Suprapubic skin (tissue), 4 donors: ENCODE data around the gene DVL3. TPM values are rescaled to one million over a fixed set of nuclear protein-coding genes. Genes with fewer than 3 reads are reported as not detected.

ENCODE experiments used
- DNase-seq, 2 donors: peaks; one replicate each; pipeline ENCODE4 v3.0.0-alpha.2; 2019; ENCODE audit warnings: low spot score in 2 of 2
- H3K27ac ChIP-seq: fragments of 200-600 bp; sonication (generic); one replicate; pipeline ENCODE4 v1.5.1; 2019
- H3K27me3 ChIP-seq: fragments of 200-600 bp; sonication (generic); one replicate; pipeline ENCODE4 v1.5.1; 2019
- H3K36me3 ChIP-seq: fragments of 200-600 bp; sonication (generic); one replicate; pipeline ENCODE4 v1.5.1; 2019
- H3K4me1 ChIP-seq: fragments of 200-600 bp; sonication (generic); one replicate; pipeline ENCODE4 v1.5.1; 2019
- H3K4me3 ChIP-seq: fragments of 200-600 bp; sonication (generic); one replicate; pipeline ENCODE4 v1.5.1; 2019; ENCODE audit warnings: mild to moderate bottlenecking
- H3K9me3 ChIP-seq: fragments of 200-600 bp; sonication (generic); one replicate; pipeline ENCODE4 v1.5.1; 2019
- CTCF ChIP-seq, 2 donors: fragments of 200-600 bp in 1 of 2; fragments of 450-650 bp in 1 of 2; sonication (generic) in 1 of 2; IDR thresholded peaks; one replicate each; pipeline ENCODE4 v1.5.1; 2016 to 2019; ENCODE audit warnings: antibody characterized with exemption in 2 of 2, mild to moderate bottlenecking in 1 of 2, moderate library complexity in 1 of 2
- EP300 ChIP-seq: sonication (generic); formaldehyde crosslinking; IDR thresholded peaks from one replicate; pipeline ENCODE4 v1.6.1; 2017; ENCODE audit warnings: antibody characterized with exemption
- POLR2A ChIP-seq, 2 donors: fragments of 450-650 bp; IDR thresholded peaks; one replicate each; pipeline ENCODE4 v1.6.1; 2017; ENCODE audit warnings: antibody characterized with exemption in 2 of 2, mild to moderate bottlenecking in 2 of 2, moderate library complexity in 2 of 2
- POLR2AphosphoS5 ChIP-seq, 3 donors: sonication (generic); formaldehyde crosslinking; IDR thresholded peaks; one replicate each; pipeline ENCODE4 v1.6.1; 2017; ENCODE audit warnings: antibody characterized with exemption in 3 of 3
- WGBS: methylation state at CpG from one replicate; pipeline ENCODE4 v1.1.5; 2018; 5-methylcytosine and 5-hydroxymethylcytosine counted together
- total RNA-seq, 4 donors: library from RNA; depleted of rRNA; stranded (reverse); fragments of >200 nt; gene quantifications; one replicate each; pipeline ENCODE4 v1.1.0, GENCODE V29; 2016

The DVL3 gene
- total RNA-seq, 4 donors from 2014 or later = 53.6 to 72.7 (median 56.1) TPM

- Histone ChIP-seq H3K4me3 (peak within 1 kb of the TSS; percentile 89), H3K27ac (peak within 1 kb of the TSS; percentile 92), H3K9me3 (no peaks in the 10 kb centered on the region), H3K36me3 (peaks cover 53% of the 10 kb centered on the region), H3K4me1 (peaks cover 43% of the 10 kb centered on the region), H3K27me3 (no peaks in the 10 kb centered on the region)
- no peak for TF ChIP-seq EP300
- TF ChIP-seq POLR2AphosphoS5 (IDR thresholded peaks at IDR 0.05) = peak in 1 of 3 donors; percentile 71
- peak in 1 of 2 donors; percentile 44 for TF ChIP-seq POLR2A (IDR thresholded peaks at IDR 0.05)
- peak; percentile 98 for DNase-seq
- under 1% methylated on average over 60 of the region's 73 CpGs for whole genome bisulfite sequencing
These were observed 19.7 kb downstream of the DVL3 start, which contains the start of gene AP2M1 for GRCh38 chr3:184174646-184175492. TSS of gene AP2M1 (plus strand) at chr3:184174855. CDS start at chr3:184176994, 2,139 bp downstream.

- 18% methylated on average over 8 of the region's 8 CpGs for WGBS
- H3K4me1 ChIP-seq = peaks cover 43% of the 10 kb centered on the region
- no peak for TF ChIP-seq POLR2AphosphoS5 (IDR thresholded peaks at IDR 0.05)
- H3K27ac ChIP-seq = peak overlapping the region; percentile 92
- DNase-seq = no peak
- H3K4me3 ChIP-seq = peak overlapping the region; percentile 89
- no peaks in the 10 kb centered on the region for H3K9me3 ChIP-seq
- peaks cover 53% of the 10 kb centered on the region for H3K36me3 ChIP-seq
- H3K27me3 ChIP-seq = no peaks in the 10 kb centered on the region
These were observed 20.3 kb downstream of the DVL3 start for GRCh38 chr3:184175506-184175905.

- H3K4me3 ChIP-seq = peak overlapping the region; percentile 89
- no peaks in the 10 kb centered on the region for H3K27me3 ChIP-seq
- no peak for DNase-seq
- TF ChIP-seq EP300 (no peak), POLR2A (IDR thresholded peaks at IDR 0.05) (no peak), CTCF (IDR thresholded peaks at IDR 0.05) (no peak), POLR2AphosphoS5 (IDR thresholded peaks at IDR 0.05) (no peak)
- H3K36me3 ChIP-seq = peaks cover 53% of the 10 kb centered on the region
- peak overlapping the region; percentile 92 for H3K27ac ChIP-seq
- peaks cover 43% of the 10 kb centered on the region for H3K4me1 ChIP-seq
- no peaks in the 10 kb centered on the region for H3K9me3 ChIP-seq
- WGBS = 27% methylated on average over 3 of the region's 3 CpGs
These were observed 20.8 kb downstream of the DVL3 start for GRCh38 chr3:184175981-184176376.

GRCh38 chr3:184176377-184177330 lies 21.5 kb downstream of the DVL3 start:
- TF ChIP-seq CTCF (IDR thresholded peaks at IDR 0.05) (no peak), EP300 (no peak)
- Histone ChIP-seq H3K36me3 (peaks cover 53% of the 10 kb centered on the region), H3K27me3 (no peaks in the 10 kb centered on the region), H3K4me1 (peaks cover 43% of the 10 kb centered on the region), H3K9me3 (no peaks in the 10 kb centered on the region), H3K4me3 (peak overlapping the region; percentile 89), H3K27ac (peak overlapping the region; percentile 92)
- 14% methylated on average over 9 of the region's 19 CpGs for WGBS
- no peak for DNase-seq

GRCh38 chr3:184177331-184177731 lies 22.2 kb downstream of the DVL3 start:
- Histone ChIP-seq H3K36me3 (peaks cover 54% of the 10 kb centered on the region), H3K27me3 (no peaks in the 10 kb centered on the region)

More at GRCh38 chr3:184177331-184177731, 22.2 kb downstream of the DVL3 start:
- no peak for TF ChIP-seq POLR2AphosphoS5 (IDR thresholded peaks at IDR 0.05)
- no peak for TF ChIP-seq EP300
- no peak for TF ChIP-seq CTCF (IDR thresholded peaks at IDR 0.05)
- no peak for TF ChIP-seq POLR2A (IDR thresholded peaks at IDR 0.05)
- no peak for DNase-seq
- H3K4me3 ChIP-seq = peak overlapping the region; percentile 89
- H3K9me3 ChIP-seq = no peaks in the 10 kb centered on the region
- no peak overlapping the region for H3K27ac ChIP-seq
- WGBS = 28% methylated on average over 4 of the region's 4 CpGs
- peaks cover 43% of the 10 kb centered on the region for H3K4me1 ChIP-seq
